ENCODE results near the gene RAB36.
A peak's percentile ranks its signal among the peaks of the same experiment; 100 is the strongest.

The RAB36 gene

GRCh38 chr22:23126165-23127054 is 18.9 kb upstream of the RAB36 start:
- no peak for DNase-seq (ENCODE audit: low read depth)
- TF ChIP-seq, protein P1, sequence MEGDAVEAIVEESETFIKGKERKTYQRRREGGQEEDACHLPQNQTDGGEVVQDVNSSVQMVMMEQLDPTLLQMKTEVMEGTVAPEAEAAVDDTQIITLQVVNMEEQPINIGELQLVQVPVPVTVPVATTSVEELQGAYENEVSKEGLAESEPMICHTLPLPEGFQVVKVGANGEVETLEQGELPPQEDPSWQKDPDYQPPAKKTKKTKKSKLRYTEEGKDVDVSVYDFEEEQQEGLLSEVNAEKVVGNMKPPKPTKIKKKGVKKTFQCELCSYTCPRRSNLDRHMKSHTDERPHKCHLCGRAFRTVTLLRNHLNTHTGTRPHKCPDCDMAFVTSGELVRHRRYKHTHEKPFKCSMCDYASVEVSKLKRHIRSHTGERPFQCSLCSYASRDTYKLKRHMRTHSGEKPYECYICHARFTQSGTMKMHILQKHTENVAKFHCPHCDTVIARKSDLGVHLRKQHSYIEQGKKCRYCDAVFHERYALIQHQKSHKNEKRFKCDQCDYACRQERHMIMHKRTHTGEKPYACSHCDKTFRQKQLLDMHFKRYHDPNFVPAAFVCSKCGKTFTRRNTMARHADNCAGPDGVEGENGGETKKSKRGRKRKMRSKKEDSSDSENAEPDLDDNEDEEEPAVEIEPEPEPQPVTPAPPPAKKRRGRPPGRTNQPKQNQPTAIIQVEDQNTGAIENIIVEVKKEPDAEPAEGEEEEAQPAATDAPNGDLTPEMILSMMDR (IDR thresholded peaks at IDR 0.05; ENCODE audit: insufficient read depth, low read depth, low read length, missing control alignments): no peak
- H3K4me3 ChIP-seq (ENCODE audit: low read length): no peak overlapping the region

DNA sequence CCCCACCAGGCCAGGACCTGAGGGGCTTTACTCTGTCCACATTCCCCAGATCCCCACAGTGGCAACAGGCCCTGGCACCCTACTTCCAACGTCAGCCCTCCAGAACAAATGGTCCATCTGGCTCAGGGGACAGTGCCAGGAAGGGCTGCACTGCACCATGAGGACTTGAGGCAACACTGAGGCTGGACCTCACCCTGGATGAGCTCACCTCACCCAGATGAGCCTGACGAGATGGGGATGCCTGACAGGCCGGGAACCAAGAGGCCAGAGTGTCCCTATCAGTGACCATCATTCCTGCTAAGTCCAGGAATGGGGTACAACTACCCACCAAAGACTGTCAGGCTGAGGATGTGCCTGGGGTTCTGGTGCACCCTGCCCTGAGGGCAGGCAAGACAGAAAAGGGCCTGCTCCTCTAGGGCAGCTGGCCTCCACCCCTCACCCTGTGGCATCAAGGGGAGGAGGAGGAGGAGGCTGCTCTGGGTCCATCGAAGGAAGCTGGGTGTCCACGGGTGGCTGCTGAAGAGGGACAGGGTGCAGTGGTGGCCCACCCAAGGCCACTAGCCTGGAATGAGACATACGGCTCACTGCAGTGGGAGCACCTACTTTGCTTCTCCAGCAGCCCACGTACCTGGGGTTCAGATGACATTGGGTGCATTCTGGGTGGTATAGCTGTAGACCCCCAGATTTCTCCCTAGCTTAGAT is 18.1 kb upstream of the RAB36 start:
- TF ChIP-seq, protein P1 (IDR thresholded peaks at IDR 0.05; ENCODE audit: insufficient read depth, low read depth, low read length, missing control alignments): no peak
- H3K4me3 ChIP-seq (ENCODE audit: low read length): no peak overlapping the region
- no peak for DNase-seq (ENCODE audit: low read depth)

DNA sequence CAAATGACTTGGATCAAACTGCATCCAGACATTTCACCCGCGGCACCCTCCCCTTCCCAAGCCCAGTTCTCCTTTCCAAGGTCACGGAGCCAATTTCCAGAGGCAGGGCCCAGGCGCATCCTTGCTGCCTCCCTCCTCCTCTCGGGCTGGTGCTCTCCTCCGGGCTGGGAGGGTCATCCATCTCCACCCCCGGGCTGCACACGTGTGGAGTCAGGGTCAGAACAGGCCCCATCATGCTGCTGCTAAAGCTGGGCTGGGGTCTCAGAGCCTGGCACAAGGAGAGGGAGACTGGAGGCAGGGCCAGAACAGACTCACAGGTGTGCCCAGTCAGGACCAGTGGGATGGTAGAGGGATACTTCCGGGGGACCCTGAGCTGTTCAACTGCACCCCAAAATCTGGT is 17.5 kb upstream of the RAB36 start:
- DNase-seq (ENCODE audit: low read depth): no peak
- H3K4me3 ChIP-seq (ENCODE audit: low read length): no peak overlapping the region
- TF ChIP-seq, protein P1 (IDR thresholded peaks at IDR 0.05; ENCODE audit: insufficient read depth, low read depth, low read length, missing control alignments): no peak

DNA sequence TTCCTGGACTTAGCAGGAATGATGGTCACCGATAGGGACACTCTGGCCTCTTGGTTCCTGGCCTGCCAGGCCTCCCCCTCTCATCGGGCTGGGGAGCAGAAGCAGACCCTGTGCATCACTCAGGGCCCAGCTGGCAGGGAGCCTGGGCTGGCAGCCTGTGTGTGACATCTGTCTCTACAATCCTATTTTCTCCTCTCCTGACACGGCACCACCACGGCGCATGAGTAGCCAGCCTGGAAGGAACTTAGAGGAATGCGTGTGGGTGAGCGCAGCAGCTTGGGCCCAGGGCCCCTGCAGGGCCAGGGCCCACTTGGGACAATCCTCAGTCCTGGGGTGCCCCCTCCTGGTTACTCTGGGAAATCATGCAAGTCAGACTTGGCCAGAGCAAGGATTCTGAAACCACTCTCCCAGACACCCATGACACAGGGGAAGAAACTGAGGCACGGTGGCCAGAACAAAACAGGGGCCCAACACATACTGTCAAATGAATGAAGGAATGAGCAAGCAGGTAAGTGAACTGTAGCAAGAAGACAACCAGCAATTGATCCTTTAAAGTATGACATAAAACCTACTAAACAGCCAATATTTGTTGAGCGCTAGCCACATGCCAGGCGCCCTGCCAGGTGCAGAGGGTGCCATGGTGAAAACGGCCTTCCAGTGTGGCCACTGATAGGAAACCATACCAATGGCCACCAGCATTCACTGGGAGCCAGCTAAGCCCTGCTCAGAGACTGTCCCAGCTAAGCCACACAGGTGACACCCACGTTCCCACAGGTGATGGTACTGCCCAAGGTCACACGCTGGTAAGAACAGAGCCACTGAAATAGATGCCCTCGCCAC is 16.8 kb upstream of the RAB36 start:
- TF ChIP-seq, protein P1 (IDR thresholded peaks at IDR 0.05; ENCODE audit: insufficient read depth, low read depth, low read length, missing control alignments): peak; percentile 77
- H3K4me3 ChIP-seq (ENCODE audit: low read length): no peak overlapping the region
- DNase-seq (ENCODE audit: low read depth): peak; percentile 72

DNA sequence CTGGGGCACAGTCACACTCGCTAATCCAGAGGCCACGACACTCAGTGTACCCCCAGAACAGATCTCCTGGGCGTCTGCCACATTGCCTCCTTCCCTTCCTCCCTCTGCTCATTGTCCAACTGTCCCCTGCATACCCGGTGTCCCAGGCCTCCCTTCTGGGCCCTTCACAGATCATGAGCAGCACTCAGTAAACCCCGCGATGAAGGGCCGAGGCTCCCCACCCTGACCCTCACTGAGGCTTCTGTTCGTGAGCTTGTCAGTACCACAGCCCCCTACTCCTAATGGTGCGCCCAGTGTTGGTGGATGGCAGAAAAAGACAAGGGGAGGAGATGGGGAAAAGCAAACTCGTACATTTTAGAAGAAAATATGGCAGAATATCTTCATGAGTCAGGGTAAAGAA is 16.1 kb upstream of the RAB36 start:
- no peak overlapping the region for H3K4me3 ChIP-seq (ENCODE audit: low read length)
- DNase-seq (ENCODE audit: low read depth): no peak
- TF ChIP-seq, protein P1 (IDR thresholded peaks at IDR 0.05; ENCODE audit: insufficient read depth, low read depth, low read length, missing control alignments): no peak

DNA sequence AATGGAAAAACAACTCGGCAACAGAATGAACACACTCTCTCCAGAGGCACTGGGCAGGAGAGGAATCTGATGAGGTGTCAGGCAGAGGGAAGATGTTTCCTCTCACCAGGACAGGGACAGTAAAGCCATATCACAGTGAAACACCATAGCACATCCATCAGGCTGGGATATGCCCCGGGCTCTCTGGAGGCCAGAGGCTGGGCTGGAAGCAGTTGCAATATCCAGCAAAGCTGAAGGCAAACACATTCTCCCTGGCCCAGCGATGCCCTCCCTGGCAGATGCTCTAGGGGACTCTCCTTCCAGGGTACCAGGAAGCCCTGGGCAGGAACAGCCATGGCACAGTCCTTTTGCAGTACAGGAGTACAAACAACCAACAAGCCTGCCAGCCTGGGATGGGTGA is 14.6 kb upstream of the RAB36 start:
- TF ChIP-seq, protein P1 (IDR thresholded peaks at IDR 0.05; ENCODE audit: insufficient read depth, low read depth, low read length, missing control alignments): no peak
- H3K4me3 ChIP-seq (ENCODE audit: low read length): no peak overlapping the region

More for the DNA sequence above, 14.6 kb upstream of the RAB36 start:
- no peak for DNase-seq (ENCODE audit: low read depth)
